HG03066 (cell line): ENCODE measurements around the gene RNU7-1.

ENCODE experiments used
- ATAC-seq: cut with Tn5 transposase; IDR thresholded peaks from one replicate; pipeline ENCODE4 v1.9.1; 2021; ENCODE audit warnings: low read depth; ENCODE audit not compliant: unreplicated experiment

The RNU7-1 gene

GRCh38 chr12:6962285-6963015, 18.8 kb downstream of the RNU7-1 start:
- ATAC-seq = no peak

GRCh38 chr12:6963016-6963731, 19.6 kb downstream of the RNU7-1 start:
- no peak for ATAC-seq

GRCh38 chr12:6963791-6964413, 20.3 kb downstream of the RNU7-1 start:
- no peak for ATAC-seq

- ATAC-seq = no peak
Observed at GRCh38 chr12:6964605-6965025, 21.0 kb downstream of the RNU7-1 start.

- ATAC-seq = no peak
Observed at GRCh38 chr12:6965026-6965661, 21.5 kb downstream of the RNU7-1 start.

GRCh38 chr12:6965714-6966113, 22.1 kb downstream of the RNU7-1 start:
- no peak for ATAC-seq

GRCh38 chr12:6966351-6966750, 22.7 kb downstream of the RNU7-1 start:
- ATAC-seq = no peak

- ATAC-seq = no peak
Observed at GRCh38 chr12:6967651-6968100, 24.1 kb downstream of the RNU7-1 start.

- ATAC-seq = no peak
Observed at GRCh38 chr12:6968426-6968825, 24.8 kb downstream of the RNU7-1 start.

- ATAC-seq = no peak
Observed at GRCh38 chr12:6970096-6970527, 26.5 kb downstream of the RNU7-1 start.

GRCh38 chr12:6974180-6974579, 30.6 kb downstream of the RNU7-1 start:
- ATAC-seq = no peak

- no peak for ATAC-seq
Observed at GRCh38 chr12:6975297-6976032, 31.8 kb downstream of the RNU7-1 start.

GRCh38 chr12:6977653-6978052, 34.0 kb downstream of the RNU7-1 start:
- no peak for ATAC-seq

- no peak for ATAC-seq
Observed at GRCh38 chr12:6978188-6978587, 34.6 kb downstream of the RNU7-1 start.

GRCh38 chr12:6978611-6979011, 35.0 kb downstream of the RNU7-1 start:
- no peak for ATAC-seq

GRCh38 chr12:6979021-6979420, 35.4 kb downstream of the RNU7-1 start:
- ATAC-seq = no peak

- no peak for ATAC-seq
Observed at GRCh38 chr12:6979453-6979852, 35.8 kb downstream of the RNU7-1 start.

GRCh38 chr12:6980075-6980474, 36.5 kb downstream of the RNU7-1 start:
- ATAC-seq = no peak

GRCh38 chr12:6980740-6981139, 37.1 kb downstream of the RNU7-1 start:
- ATAC-seq = no peak
